H1 (cell line): ENCODE measurements around the gene HK1.

Source experiments
- CHD2 ChIP-seq: IDR thresholded peaks from 2 replicates; pipeline ENCODE4 v1.6.1; 2012; ENCODE audit warnings: low read length, improper control_type of control experiment
- KDM5A ChIP-seq: fragments of 200-600 bp; IDR thresholded peaks from 2 replicates; pipeline ENCODE4 v1.7.1; 2012; ENCODE audit warnings: mild to moderate bottlenecking, low read length, inconsistent platforms, mixed read lengths
- POLR2AphosphoS5 ChIP-seq: IDR thresholded peaks from 2 replicates; pipeline ENCODE4 v1.6.1; 2011; ENCODE audit warnings: low read depth, low read length
- SP2 ChIP-seq: IDR thresholded peaks from 2 replicates; pipeline ENCODE4 v1.6.1; 2012; ENCODE audit warnings: mild to moderate bottlenecking, low read length, inconsistent platforms
- USF2 ChIP-seq: IDR thresholded peaks from 2 replicates; pipeline ENCODE4 v1.6.1; 2011; ENCODE audit warnings: low read length, improper control_type of control experiment
- ZNF274 ChIP-seq: IDR thresholded peaks from 2 replicates; pipeline ENCODE4 v1.7.0; 2012; ENCODE audit warnings: low read length, borderline replicate concordance; ENCODE audit errors: extremely low read depth
- TF ChIP-seq, protein P1 (sequence below), 3 experiments: IDR thresholded peaks; 1 replicate in 2 of 3; 2 replicates in 1 of 3; pipeline versions ENCODE4 v1.5.1 to v1.6.1; 2011; ENCODE audit warnings: low read length in 3 of 3, mild to moderate bottlenecking in 3 of 3, inconsistent platforms in 2 of 3, low read depth in 1 of 3, moderate library complexity in 1 of 3; ENCODE audit not compliant: insufficient read depth in 1 of 3; ENCODE audit errors: control extremely low read depth in 1 of 3

GRCh38 chr10:69408318-69409175 lies 130.3 kb downstream of the HK1 start:
- TF ChIP-seq KDM5A (no peak), POLR2AphosphoS5 (peak; percentile 67; the same call in 1 of the 2 replicates), USF2 (no peak), SP2 (no peak), ZNF274 (no peak), CHD2 (no peak)
- TF ChIP-seq, protein P1, sequence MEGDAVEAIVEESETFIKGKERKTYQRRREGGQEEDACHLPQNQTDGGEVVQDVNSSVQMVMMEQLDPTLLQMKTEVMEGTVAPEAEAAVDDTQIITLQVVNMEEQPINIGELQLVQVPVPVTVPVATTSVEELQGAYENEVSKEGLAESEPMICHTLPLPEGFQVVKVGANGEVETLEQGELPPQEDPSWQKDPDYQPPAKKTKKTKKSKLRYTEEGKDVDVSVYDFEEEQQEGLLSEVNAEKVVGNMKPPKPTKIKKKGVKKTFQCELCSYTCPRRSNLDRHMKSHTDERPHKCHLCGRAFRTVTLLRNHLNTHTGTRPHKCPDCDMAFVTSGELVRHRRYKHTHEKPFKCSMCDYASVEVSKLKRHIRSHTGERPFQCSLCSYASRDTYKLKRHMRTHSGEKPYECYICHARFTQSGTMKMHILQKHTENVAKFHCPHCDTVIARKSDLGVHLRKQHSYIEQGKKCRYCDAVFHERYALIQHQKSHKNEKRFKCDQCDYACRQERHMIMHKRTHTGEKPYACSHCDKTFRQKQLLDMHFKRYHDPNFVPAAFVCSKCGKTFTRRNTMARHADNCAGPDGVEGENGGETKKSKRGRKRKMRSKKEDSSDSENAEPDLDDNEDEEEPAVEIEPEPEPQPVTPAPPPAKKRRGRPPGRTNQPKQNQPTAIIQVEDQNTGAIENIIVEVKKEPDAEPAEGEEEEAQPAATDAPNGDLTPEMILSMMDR (IDR thresholded peaks at IDR 0.05; ENCODE audit: control extremely low read depth in 1 of 3, insufficient read depth in 1 of 3, low read depth in 1 of 3, low read length in 3 of 3): peak; percentile 43 to 71 (median 64)
